ENCODE data around the gene PDPK1.
"Not testable (repeated sequence)": the region's sequence is repeated elsewhere in the genome, so short reads cannot be mapped to it uniquely, and the experiment has no call there.

Gene PDPK1

GRCh38 chr16:2526135-2526534 is 11.7 kb upstream of the PDPK1 start:
- DNase-seq = no peak

DNA sequence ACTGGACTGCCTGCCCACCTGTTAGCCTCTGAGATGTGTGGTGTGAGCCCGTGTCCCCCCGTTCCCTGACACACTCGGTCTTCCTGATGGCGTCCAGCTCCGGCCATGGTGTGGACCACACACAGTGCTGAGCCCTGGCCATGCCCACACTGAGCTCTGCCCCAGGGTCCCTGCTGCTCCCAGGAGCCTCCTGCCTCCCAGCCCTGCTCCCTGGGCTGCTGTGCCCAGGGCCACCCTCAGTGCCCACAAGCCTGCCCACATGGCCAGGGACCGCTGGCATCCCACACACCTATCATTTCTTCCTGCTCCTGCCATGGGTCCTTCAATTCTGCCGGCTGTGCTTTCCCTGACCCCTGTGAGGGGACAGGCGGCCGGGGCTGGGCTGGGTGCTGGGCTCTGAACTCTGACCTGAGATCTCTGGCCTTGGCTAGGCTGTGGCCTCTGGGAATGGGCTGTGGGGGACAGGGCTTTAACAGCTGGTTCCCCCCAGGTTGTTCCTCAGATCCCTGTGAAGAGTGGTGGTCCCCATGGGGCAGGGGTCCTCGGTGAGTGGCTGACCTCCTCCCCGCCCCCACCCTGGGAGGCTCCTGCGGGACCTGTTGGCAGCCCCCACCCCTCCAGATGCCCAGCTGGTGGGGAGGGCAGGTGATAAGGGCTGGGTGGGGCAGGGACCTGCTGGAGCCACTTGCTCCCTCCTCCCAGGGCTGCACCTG is 10.6 kb upstream of the PDPK1 start:
- no peak for DNase-seq

- DNase-seq = no peak
Observed at GRCh38 chr16:2527784-2528100, 10.1 kb upstream of the PDPK1 start.

GRCh38 chr16:2528161-2529060 is 9.4 kb upstream of the PDPK1 start:
- no peak for DNase-seq

- no peak for DNase-seq
Observed at GRCh38 chr16:2529061-2529931, 8.5 kb upstream of the PDPK1 start.

DNA sequence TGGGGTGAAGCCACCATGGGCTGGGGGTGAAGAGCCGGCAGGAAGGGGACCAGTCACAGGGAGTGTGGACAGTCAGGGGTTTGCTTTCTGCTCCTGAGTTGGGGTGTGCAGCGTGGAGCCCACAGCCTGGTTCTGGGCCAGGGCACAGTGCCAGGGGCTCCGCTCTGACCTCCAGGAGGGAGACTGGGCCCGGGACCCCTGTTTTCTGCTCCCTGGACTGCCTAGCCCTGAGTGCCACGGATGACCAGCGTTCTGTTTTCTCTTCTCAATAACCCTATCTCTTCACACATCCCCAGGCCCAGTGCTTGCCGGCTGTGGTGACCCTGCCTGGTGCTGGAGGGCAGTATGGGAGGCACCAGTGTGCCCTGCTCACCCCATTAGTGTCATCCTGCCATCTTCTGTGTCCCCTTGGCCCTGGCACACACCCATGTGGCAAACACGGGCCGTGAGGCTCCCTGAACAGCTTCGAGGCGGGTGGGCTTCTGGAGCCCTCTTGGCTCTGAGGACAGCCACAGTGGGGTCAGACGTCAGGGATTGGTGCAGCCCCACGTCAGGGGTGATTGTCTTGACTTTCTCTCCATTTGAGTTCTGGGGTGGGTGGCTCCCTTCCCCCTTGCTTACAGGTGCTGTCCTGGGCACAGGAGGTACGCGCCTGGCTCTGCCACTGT is 7.7 kb upstream of the PDPK1 start:
- no peak for DNase-seq

GRCh38 chr16:2530629-2531318 is 7.0 kb upstream of the PDPK1 start:
- no peak for DNase-seq

GRCh38 chr16:2531371-2531695 is 6.5 kb upstream of the PDPK1 start, which contains the start of gene CEMP1:
TSS of gene CEMP1 (minus strand) at chr16:2531408. CDS start at chr16:2531073, 335 bp downstream.
- DNase-seq = no peak

- DNase-seq = peak; percentile 97
Observed at GRCh38 chr16:2531696-2532493, 5.9 kb upstream of the PDPK1 start.

- DNase-seq = peak; percentile 56
Observed at GRCh38 chr16:2532494-2533141, 5.2 kb upstream of the PDPK1 start.

GRCh38 chr16:2533142-2533755 is 4.6 kb upstream of the PDPK1 start:
- DNase-seq = not testable (repeated sequence)

GRCh38 chr16:2533912-2534311 is 3.9 kb upstream of the PDPK1 start:
- DNase-seq = no peak

DNA sequence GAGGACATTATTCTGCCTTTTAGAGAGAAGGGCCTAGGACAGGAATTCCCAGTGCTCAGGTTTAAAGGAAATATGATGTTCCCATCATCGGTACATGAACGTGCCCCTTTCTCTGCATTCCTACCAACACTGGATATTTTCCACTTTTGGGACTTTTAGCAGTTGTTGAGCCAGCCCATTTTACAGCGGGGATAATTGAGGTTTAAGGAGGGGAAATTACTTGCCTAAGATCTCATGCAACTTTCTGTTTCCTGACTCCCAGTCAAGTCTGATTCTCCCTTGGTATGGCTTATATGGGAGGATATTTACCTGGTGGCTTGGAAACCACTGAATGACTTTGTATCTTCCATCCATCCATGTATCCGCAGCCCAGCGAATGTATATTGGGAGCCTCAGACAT is 3.5 kb upstream of the PDPK1 start:
- not testable (repeated sequence) for DNase-seq

DNA sequence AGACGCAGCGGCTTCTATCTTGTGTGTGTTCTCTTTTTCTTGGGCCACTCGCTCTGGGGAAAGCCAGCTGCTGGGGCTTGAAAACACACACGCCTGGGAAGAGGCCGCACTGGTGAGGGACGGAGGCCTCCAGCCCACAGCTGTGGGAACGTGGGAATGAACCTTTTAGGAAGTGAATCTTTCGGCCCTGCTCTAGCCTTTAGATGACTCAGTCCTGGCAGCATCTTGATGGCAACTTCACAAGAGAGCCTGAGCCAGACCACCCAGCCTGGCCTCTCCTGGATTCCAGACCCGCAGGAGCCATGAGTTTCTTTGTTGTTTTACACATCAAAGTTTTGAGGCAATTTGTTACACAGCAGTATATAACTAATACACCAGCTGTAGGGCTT is 2.2 kb upstream of the PDPK1 start:
- no peak for DNase-seq

DNA sequence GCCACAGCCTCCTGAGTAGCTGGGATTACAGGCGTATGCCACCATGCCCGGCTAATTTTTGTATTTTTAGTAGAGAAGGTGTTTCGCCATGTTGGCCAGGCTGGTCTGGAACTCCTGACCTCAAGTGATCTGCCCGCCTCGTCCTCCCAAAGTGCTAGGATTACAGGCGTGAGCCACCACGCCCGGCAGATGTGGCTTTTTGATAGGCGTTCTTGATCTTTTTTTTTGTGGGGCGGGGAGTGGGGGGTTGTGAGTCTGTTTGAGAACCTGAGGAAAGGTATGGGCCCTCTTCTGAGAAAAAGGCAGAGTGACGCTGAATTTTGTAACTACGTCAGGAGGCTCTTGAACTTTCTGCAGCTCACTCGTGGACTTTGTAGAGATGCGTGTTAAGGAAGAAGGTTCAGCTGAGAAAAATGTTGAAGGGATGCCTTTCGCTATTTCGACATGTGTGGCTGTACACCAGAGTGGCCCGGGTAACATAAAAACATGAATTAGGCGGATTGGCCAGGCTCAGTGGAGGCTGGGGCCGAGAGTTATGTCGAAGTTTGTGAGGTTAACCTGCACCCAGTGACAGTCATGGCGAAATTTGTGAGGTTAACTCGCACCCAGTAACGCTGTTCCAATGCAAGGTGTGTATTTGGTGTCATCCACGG is 1.5 kb downstream of the PDPK1 start:
- DNase-seq = not testable (repeated sequence)

DNA sequence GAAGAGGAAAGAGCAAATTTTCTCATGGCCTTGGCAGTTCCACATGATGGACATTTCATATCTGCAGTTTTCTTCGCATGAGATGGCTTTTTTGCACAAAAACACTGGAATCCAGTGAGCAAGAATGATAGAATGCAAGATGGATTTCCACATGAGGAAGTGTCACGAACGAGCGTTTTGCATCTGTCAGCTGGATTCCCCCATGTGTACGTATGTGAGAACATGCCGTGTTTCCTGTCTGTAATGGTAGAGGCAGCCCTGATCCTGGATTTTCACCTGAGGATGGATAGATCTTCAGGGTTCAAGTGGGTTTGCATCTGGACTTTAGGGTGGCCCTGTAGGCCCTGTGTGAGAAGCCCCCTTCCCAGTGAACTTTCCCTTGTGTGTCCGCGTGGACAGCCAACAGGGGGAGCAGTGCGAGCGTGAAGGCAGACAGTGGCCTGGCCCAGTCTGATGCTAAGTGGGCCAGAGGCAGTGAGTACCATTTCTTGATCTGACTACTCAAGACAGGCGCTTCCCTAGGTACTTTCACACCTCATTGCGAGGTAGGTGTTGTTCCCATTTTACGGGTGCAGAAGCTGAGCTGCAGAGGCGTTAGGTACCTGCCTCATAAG is 2.1 kb downstream of the PDPK1 start:
- not testable (repeated sequence) for DNase-seq

DNA sequence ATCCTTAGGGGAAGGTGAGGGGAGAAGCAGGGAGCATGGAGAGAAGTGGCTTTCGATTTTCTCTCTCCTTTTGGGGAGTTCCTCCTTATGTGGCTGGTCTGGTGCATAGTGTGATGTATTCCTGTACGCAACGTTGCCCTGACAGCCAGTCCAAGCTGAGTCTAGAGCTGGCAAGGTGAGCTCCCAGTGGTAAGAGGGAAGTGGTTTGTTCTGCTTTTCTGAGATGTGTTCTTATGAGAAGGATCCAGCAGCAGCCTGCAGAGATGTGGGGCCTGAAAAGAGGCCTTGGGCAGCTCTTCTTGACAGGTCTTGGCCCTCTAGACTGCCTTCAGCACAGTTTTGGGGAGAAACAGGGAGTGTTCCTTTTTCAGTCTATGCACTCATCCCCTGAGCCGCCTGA is 3.1 kb downstream of the PDPK1 start:
- DNase-seq = not testable (repeated sequence)

GRCh38 chr16:2541409-2541808 is 3.6 kb downstream of the PDPK1 start:
- not testable (repeated sequence) for DNase-seq

DNA sequence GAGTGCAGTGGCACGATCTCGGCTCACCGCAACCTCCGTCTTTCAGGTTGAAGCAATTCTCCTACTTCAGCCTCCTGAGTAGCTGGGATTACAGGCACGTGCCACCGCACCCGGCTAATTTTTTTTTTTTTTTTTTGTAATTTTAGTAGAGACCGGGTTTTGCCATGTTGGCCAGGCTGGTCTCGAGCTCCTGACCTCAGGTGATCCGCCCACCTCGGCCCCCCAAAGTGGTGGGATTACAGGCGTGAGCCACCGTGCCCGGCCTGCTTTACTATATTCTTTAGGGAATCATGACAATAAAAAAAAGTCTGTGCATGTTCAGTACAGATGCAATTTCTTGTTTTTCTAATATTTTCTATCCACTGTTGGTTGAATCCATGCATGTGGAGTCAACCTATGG is 6.0 kb downstream of the PDPK1 start:
- not testable (repeated sequence) for DNase-seq
